Tibial nerve (tissue), 3 donors: ENCODE data around the gene GRAMD4.
"Not testable (repeated sequence)": the region's sequence is repeated elsewhere in the genome, so short reads cannot be mapped to it uniquely, and the experiment has no call there.

Experiments used
- POLR2A ChIP-seq, 2 donors: fragments of 450-650 bp; IDR thresholded peaks; one replicate each; pipeline ENCODE4 v1.6.1; 2017; ENCODE audit warnings: antibody characterized with exemption in 2 of 2, mild to moderate bottlenecking in 2 of 2, moderate library complexity in 2 of 2
- TF ChIP-seq, protein P1 (sequence below), 5 experiments: fragments of 200-600 bp in 3 of 5; fragments of 450-650 bp in 2 of 5; sonication (generic) in 3 of 5; IDR thresholded peaks; one replicate each; pipeline ENCODE4 v1.5.1; 2016 to 2019; ENCODE audit warnings: antibody characterized with exemption in 5 of 5, mild to moderate bottlenecking in 3 of 5, moderate library complexity in 2 of 5

DNA sequence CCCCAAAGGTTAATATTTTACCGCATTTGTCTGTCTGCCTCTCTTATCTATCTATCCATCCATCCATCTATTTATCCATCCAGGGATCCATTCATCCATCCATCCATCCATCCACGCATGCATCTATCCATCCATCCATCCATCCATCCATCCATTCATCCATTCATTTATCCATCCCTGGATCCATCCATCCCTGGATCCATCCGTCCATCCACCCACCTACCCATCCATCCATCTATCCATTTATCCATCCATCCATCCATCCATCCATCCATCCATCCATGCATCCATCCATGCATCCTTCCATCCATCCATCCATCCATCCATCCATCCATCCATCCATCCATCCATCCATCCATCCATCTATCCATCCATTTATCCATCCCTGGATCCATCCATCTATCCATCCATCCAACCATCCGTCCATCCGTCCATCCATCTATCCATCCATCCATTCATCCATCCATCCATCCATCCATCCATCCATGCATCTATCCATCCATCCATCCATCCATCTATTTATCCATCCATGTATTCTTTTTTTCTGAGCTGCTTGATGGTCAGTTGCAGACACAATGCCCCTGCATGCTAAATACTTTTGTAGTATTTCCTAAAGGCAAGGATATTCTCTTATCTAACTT lies 22.8 kb downstream of the GRAMD4 start:
- TF ChIP-seq, protein P1, sequence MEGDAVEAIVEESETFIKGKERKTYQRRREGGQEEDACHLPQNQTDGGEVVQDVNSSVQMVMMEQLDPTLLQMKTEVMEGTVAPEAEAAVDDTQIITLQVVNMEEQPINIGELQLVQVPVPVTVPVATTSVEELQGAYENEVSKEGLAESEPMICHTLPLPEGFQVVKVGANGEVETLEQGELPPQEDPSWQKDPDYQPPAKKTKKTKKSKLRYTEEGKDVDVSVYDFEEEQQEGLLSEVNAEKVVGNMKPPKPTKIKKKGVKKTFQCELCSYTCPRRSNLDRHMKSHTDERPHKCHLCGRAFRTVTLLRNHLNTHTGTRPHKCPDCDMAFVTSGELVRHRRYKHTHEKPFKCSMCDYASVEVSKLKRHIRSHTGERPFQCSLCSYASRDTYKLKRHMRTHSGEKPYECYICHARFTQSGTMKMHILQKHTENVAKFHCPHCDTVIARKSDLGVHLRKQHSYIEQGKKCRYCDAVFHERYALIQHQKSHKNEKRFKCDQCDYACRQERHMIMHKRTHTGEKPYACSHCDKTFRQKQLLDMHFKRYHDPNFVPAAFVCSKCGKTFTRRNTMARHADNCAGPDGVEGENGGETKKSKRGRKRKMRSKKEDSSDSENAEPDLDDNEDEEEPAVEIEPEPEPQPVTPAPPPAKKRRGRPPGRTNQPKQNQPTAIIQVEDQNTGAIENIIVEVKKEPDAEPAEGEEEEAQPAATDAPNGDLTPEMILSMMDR (IDR thresholded peaks at IDR 0.05): not testable (repeated sequence)
- TF ChIP-seq POLR2A (IDR thresholded peaks at IDR 0.05): not testable (repeated sequence)
